HepG2 (cell line): ENCODE measurements around the gene IL17RC. TPM values are rescaled to one million over a fixed set of nuclear protein-coding genes. Genes with fewer than 3 reads are reported as not detected.

Source experiments
- ARID2 ChIP-seq: sonication (generic); formaldehyde crosslinking; IDR thresholded peaks from 2 replicates; pipeline ENCODE4 v1.8.1; 2022; ENCODE audit warnings: mild to moderate bottlenecking, missing genetic modification reagents, borderline replicate concordance
- ATF6 ChIP-seq: sonication (generic); formaldehyde crosslinking; conservative IDR thresholded peaks from 2 replicates; pipeline ENCODE4 v1.4.0; 2020; ENCODE audit warnings: missing genetic modification reagents
- FIP1L1 ChIP-seq: fragments of 200-400 bp; formaldehyde crosslinking; IDR thresholded peaks from 2 replicates; pipeline ENCODE4 v1.6.1; 2018; ENCODE audit warnings: low read depth, mild to moderate bottlenecking, low read length, moderate library complexity, borderline replicate concordance; ENCODE audit not compliant: insufficient read depth
- GATAD2A ChIP-seq: IDR thresholded peaks from 2 replicates; pipeline ENCODE4 v1.6.1; 2016
- ISX ChIP-seq: sonication (generic); formaldehyde crosslinking; conservative IDR thresholded peaks from 2 replicates; pipeline ENCODE4 v1.5.0; 2020; ENCODE audit warnings: missing genetic modification reagents
- KLF12 ChIP-seq: sonication (generic); formaldehyde crosslinking; IDR thresholded peaks from 2 replicates; pipeline ENCODE4 v1.4.0; 2020; ENCODE audit warnings: missing genetic modification reagents, borderline replicate concordance
- MED1 ChIP-seq: sonication (generic); formaldehyde crosslinking; IDR thresholded peaks from 2 replicates; pipeline ENCODE4 v1.4.0; 2020; ENCODE audit warnings: missing genetic modification reagents
- PPARG ChIP-seq: conservative IDR thresholded peaks from 2 replicates; pipeline ENCODE4 v1.6.1; 2016; ENCODE audit warnings: missing biosample characterization, missing genetic modification reagents
- REPIN1 ChIP-seq: sonication (generic); formaldehyde crosslinking; IDR thresholded peaks from 2 replicates; pipeline ENCODE4 v1.8.0; 2022; ENCODE audit warnings: missing genetic modification reagents, low read depth, mild to moderate bottlenecking, borderline replicate concordance
- TEF ChIP-seq: sonication (generic); formaldehyde crosslinking; IDR thresholded peaks from 2 replicates; pipeline ENCODE4 v1.5.0; 2020; ENCODE audit warnings: missing genetic modification reagents
- ZNF557 ChIP-seq: sonication (generic); formaldehyde crosslinking; IDR thresholded peaks from 2 replicates; pipeline ENCODE4 v1.4.0; 2020; ENCODE audit warnings: missing genetic modification reagents
- ZNF687 ChIP-seq: sonication (generic); formaldehyde crosslinking; IDR thresholded peaks from 2 replicates; pipeline ENCODE4 v1.5.1; 2020; ENCODE audit warnings: mild to moderate bottlenecking, missing genetic modification reagents, moderate library complexity
- ZXDC ChIP-seq: sonication (generic); formaldehyde crosslinking; IDR thresholded peaks from 2 replicates; pipeline ENCODE4 v1.5.0; 2020; ENCODE audit warnings: mild to moderate bottlenecking, missing genetic modification reagents
- polyA plus RNA-seq, 8 experiments: library from polyadenylated mRNA; depleted of rRNA in 3 of 8; stranded (reverse) in 7 of 8; unstranded in 1 of 8; fragments of >200 nt; fragmentation: Illumina TruSeq in 4 of 8; extraction: Trizol in 4 of 8; gene quantifications; 2 replicates each; pipeline versions ENCODE4 v1.2.1 to v1.2.3, GENCODE V29; 2011 to 2016; ENCODE audit warnings: low read depth in 4 of 8, missing spikeins in 1 of 8, mixed read lengths in 1 of 8; ENCODE audit not compliant: insufficient read depth in 1 of 8
- total RNA-seq, 5 experiments: library from RNA; depleted of rRNA; stranded (reverse); fragments of >200 nt; fragmentation: Illumina TruSeq; extraction: Trizol; gene quantifications; 2 replicates each; pipeline ENCODE4 v1.2.3, GENCODE V29; 2016; ENCODE audit warnings: low read depth in 1 of 5

Gene IL17RC
- total and polyA plus RNA-seq, 2 of the 13 experiments (the other 11 are each of a cell fraction or from before 2014, with no cell fraction given) = 20.7 to 24.0 TPM

- TF ChIP-seq ZNF557 (CRISPR knock-in tag) (no peak), ZNF687 (peak; percentile 92), ATF6 (CRISPR knock-in tag) (no peak), ISX (CRISPR knock-in tag) (peak; percentile 90), ZXDC (CRISPR knock-in tag) (no peak), PPARG (CRISPR knock-in tag) (no peak), FIP1L1 (no peak), KLF12 (peak; percentile 66), REPIN1 (CRISPR knock-in tag) (peak; percentile 57; the same call in 1 of the 2 replicates), MED1 (CRISPR knock-in tag) (peak; percentile 86), TEF (CRISPR knock-in tag) (no peak; the same call in 1 of the 2 replicates), GATAD2A (CRISPR knock-in tag) (peak; percentile 43; the same call in 1 of the 2 replicates), ARID2 (CRISPR knock-in tag) (no peak)
Measured at GRCh38 chr3:9890249-9891071, 26.4 kb upstream of the IL17RC start, which contains the start of gene JAGN1 (continued).
